Thymus (tissue), 11 donors: ENCODE results near the gene EXPH5. TPM values are rescaled to one million over a fixed set of nuclear protein-coding genes. Genes with fewer than 3 reads are reported as not detected.

ENCODE experiments used
- DNase-seq, 9 donors: peaks; one replicate each; pipeline ENCODE4 v3.0.0-alpha.2; 2013; ENCODE audit warnings: low spot score in 9 of 9, low read depth in 6 of 9, missing footprints in 1 of 9
- H3K27ac ChIP-seq, 2 donors: one replicate each; pipeline ENCODE4 v1.5.1; 2013; ENCODE audit warnings: control low read depth in 1 of 2, low read depth in 1 of 2, low read length in 1 of 2, mild to moderate bottlenecking in 1 of 2, moderate library complexity in 1 of 2
- H3K27me3 ChIP-seq, 2 donors: one replicate each; pipeline ENCODE4 v1.5.1; 2013; ENCODE audit warnings: low read length in 1 of 2; ENCODE audit not compliant: control insufficient read depth in 2 of 2, insufficient read depth in 1 of 2
- H3K36me3 ChIP-seq, 2 donors: one replicate each; pipeline ENCODE4 v1.5.1; 2013; ENCODE audit warnings: low read length in 1 of 2, mild to moderate bottlenecking in 1 of 2, moderate library complexity in 1 of 2; ENCODE audit not compliant: control insufficient read depth in 2 of 2, insufficient read depth in 2 of 2
- H3K4me1 ChIP-seq, 2 donors: one replicate each; pipeline ENCODE4 v1.5.1; 2013; ENCODE audit warnings: low read length in 2 of 2; ENCODE audit not compliant: control insufficient read depth in 2 of 2, insufficient read depth in 2 of 2
- H3K4me3 ChIP-seq, 2 donors: one replicate each; pipeline ENCODE4 v1.5.1; 2013; ENCODE audit warnings: low read length in 2 of 2, control low read depth in 1 of 2, mild to moderate bottlenecking in 1 of 2
- H3K9me3 ChIP-seq, 2 donors: one replicate each; pipeline ENCODE4 v1.5.1; 2013; ENCODE audit warnings: low read length in 1 of 2, mild to moderate bottlenecking in 1 of 2; ENCODE audit not compliant: control insufficient read depth in 2 of 2, insufficient read depth in 1 of 2
- WGBS: extraction: QIAGEN DNeasy Blood & Tissue Kit; methylation state at CpG from one replicate; pipeline ENCODE4 v1.1.7; 2013; 5-methylcytosine and 5-hydroxymethylcytosine counted together
- polyA plus RNA-seq: library from polyadenylated mRNA; stranded (reverse); fragments of 200-250 nt; gene quantifications from one replicate; pipeline ENCODE4 v1.2.3, GENCODE V29; 2013
- total RNA-seq: library from RNA; stranded (reverse); fragments of 120-200 nt; gene quantifications from one replicate; pipeline ENCODE4 v1.2.4, GENCODE V29; 2013
- donor health status: healthy.

The EXPH5 gene
- total and polyA plus RNA-seq, 2 donors: 1.8 TPM

DNA sequence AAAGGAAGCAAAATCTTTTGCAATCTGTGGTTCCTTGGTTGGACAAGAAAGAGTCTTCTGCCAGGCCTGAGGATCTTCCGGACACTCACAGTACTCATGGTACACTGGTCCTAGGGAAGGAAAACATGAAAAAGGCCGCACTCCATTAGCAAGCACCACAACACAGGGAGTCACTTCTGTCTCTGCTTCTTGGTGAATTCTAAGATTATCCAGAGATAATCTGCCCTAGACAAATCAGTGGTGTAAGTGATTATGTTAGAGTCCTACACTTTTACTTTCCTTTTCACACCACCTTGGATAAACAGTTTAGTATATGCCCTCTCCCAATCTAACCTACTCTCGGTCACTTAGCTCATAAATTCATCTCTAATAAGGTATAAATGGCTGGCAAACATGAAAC, 107.2 kb downstream of the EXPH5 start:
- Histone ChIP-seq H3K9me3 (no peaks in the 10 kb centered on the region), H3K36me3 (peaks cover 27 to 28% of the 10 kb centered on the region in 2 donors), H3K27ac (no peak overlapping the region), H3K27me3 (no peaks in the 10 kb centered on the region), H3K4me1 (no peaks in the 10 kb centered on the region), H3K4me3 (no peak overlapping the region)
- WGBS: 99% methylated on average over 3 of the region's 3 CpGs
- no peak for DNase-seq

DNA sequence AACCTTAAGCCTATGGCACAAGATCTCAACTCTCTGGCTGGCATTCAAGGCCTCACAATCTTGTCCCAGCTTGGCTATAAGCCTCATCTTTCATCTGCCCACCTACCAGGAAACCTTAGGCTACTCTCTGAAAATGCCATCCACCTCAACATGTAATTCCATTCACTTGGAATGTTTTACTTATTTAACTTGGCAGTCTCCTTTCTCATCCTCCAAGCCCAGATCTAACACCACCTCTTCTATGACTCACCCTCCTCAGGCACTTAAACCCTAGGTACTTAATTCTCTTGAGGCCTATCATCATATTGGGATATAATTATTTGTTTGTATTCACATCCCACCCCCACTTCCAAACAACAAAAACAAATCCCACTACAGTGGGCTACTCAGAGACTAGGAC, 110.4 kb downstream of the EXPH5 start:
- H3K4me3 ChIP-seq: no peak overlapping the region
- H3K9me3 ChIP-seq: no peaks in the 10 kb centered on the region
- no peaks in the 10 kb centered on the region for H3K27me3 ChIP-seq
- peaks cover 23 to 30% of the 10 kb centered on the region in 2 donors for H3K36me3 ChIP-seq
- H3K4me1 ChIP-seq: no peaks in the 10 kb centered on the region
- DNase-seq: no peak
- no peak overlapping the region for H3K27ac ChIP-seq

DNA sequence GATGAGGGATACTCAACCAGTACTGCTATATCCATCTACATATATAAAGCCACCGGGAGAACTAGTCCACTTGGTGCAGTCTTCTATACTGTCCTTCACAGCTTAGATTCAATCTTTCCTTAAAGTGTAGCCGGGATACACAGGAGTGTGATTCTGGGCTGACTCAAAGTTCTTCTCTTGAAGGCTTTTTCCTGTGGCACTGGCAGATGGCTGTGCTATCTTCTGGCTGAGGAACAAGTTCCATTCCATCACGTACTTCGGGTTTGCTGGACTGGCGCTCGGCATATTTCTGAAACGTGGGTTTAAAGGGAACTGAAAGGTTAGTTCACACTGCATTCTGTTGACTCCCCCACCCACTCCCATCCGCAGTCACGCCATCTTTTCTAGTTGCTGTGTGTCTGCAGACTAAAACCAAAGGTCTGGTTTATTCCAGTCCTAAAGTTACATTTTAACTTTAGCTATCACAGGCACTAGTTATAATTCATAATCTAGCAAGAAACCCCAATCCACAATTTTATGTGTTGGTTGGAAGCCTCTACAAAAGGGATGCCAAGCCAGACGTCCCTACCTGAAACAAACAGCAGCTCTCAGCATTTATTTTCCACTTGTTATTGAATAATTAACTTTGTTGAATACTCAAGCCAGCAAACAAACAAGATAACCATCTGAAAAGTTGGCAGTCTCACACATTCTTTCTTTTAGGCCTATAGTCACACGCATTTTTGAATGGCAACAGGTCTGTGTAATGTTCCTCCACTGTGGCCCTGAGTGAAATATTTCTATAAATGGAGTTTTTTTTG, 118.7 kb downstream of the EXPH5 start:
- DNase-seq: no peak
- WGBS: 98% methylated on average over 11 of the region's 11 CpGs
- no peak overlapping the region for H3K27ac ChIP-seq
- no peaks in the 10 kb centered on the region for H3K4me1 ChIP-seq
- H3K9me3 ChIP-seq: no peaks in the 10 kb centered on the region
- H3K27me3 ChIP-seq: no peaks in the 10 kb centered on the region
- no peak overlapping the region for H3K4me3 ChIP-seq
- peaks cover 12 to 21% of the 10 kb centered on the region in 2 donors for H3K36me3 ChIP-seq

DNA sequence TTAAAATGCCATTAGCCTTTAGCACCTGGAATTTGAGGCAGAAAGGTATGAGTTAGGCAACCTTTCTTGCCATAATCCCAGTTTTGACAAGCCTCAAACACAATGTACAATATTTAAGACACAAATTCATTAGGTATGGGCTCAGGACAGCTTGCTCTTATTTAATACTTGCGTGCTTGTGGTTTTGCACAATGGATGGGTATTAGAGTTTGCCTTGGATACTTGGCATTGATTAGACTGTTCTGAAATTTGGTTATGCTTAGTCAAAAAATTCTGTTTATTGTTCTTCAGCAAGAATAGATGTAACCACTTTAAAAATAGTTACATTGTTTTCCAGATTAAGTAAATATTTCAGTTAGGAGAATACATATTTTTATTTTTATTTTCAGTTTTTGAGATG, 120.9 kb downstream of the EXPH5 start:
- Histone ChIP-seq H3K27me3 (no peaks in the 10 kb centered on the region), H3K4me3 (no peak overlapping the region), H3K4me1 (peaks cover 0 to 4% of the 10 kb centered on the region in 2 donors), H3K9me3 (no peaks in the 10 kb centered on the region), H3K36me3 (peaks cover 9 to 15% of the 10 kb centered on the region in 2 donors), H3K27ac (no peak overlapping the region)
- no peak for DNase-seq
- WGBS: 100% methylated on average over 1 of the region's 1 CpG

DNA sequence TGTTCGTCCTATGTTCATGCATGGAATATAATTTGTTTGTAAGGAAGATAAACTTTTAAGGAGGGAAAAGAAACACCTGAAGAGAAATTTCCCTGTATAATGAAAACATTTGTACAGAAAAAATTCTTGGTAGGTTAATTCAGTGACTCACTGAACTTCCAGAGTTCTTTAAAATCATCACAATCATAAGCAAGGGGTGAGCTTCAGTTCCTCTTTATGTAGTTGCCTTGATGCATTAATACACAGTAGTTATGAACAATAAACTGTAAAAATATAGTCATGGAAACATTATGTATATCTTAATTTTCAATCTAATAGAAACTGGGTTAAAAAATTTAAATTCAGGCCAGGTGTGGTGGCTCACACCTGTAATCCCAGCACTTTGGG, 125.1 kb downstream of the EXPH5 start:
- H3K27me3 ChIP-seq: no peaks in the 10 kb centered on the region
- peaks cover 0 to 5% of the 10 kb centered on the region in 2 donors for H3K4me1 ChIP-seq
- no peak overlapping the region for H3K27ac ChIP-seq
- 95% methylated on average over 1 of the region's 1 CpG for WGBS
- H3K4me3 ChIP-seq: no peak overlapping the region
- no peaks in the 10 kb centered on the region for H3K36me3 ChIP-seq
- H3K9me3 ChIP-seq: no peaks in the 10 kb centered on the region
- no peak for DNase-seq

DNA sequence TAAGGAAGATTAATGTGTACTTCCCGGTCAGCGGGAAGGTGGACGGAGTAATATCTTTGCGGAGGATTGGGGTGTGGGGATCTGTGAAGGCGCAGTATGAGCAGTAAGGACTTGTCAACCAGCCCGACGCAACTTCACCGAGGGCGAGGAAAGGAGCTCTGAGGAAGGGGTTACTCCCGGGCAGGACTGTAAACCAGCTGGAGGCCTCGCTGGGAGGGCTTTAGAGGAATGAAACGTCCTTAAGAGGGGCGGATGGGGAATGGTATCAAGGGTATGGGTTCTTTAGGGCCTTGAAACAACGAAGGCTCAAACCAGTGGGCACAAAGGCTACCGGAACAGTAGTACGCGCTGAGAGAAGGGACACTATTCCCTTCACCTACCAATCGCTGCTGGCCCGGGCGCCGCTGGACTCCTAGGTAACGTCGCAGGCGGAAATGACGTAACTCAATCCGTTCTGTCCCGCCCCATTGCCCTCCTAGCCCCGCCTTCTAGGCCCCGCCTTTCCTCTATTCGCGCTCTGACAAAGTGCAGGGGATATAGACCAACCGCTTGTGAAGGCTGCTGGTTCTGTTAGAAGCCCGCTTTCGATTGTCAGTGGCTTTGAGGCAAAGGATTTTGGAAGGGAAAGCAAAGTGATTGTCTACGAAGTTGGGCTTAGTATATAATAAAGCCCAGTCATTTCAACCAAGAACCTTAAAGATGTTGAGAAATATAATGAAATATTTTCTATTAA, 126.3 kb downstream of the EXPH5 start, which contains the start of gene C11orf65:
C11orf65 (minus strand) TSS at position 439 of the 733 bp plus-strand sequence. CDS start 5,970 bp downstream, outside the sequence.
- DNase-seq: peak; percentile 93 to 99 (median 96)

DNA sequence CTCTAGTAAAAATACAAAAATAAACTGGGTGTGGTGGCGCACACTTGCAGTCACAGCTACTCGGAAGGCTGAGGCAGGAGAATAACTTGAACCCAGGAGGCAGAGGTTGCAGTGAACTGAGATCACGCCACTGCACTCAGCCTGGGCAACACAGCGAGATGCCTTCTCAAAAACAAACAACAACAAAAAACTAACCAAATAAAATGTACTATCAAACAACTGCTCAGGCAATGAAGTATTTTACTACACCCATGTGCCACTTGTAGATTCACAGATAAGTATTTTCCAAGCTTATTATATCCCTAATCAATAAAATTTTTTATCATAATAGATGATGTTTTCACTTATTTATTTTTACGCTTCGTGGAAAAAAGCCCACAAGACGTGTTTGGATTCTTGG, 127.2 kb downstream of the EXPH5 start:
- DNase-seq: no peak
- WGBS: 58% methylated on average over 7 of the region's 7 CpGs

More for the DNA sequence above, 126.3 kb downstream of the EXPH5 start, which contains the start of gene C11orf65:
- Histone ChIP-seq H3K4me1 (peaks cover 0 to 5% of the 10 kb centered on the region in 2 donors), H3K4me3 (peak within 1 kb of the TSS; percentile 75 to 82), H3K9me3 (no peaks in the 10 kb centered on the region), H3K27me3 (no peaks in the 10 kb centered on the region), H3K36me3 (no peaks in the 10 kb centered on the region), H3K27ac (peak within 1 kb of the TSS; percentile 94 to 98)
- under 1% methylated on average over 35 of the region's 35 CpGs for WGBS

More for the DNA sequence above, 127.2 kb downstream of the EXPH5 start:
- no peaks in the 10 kb centered on the region for H3K36me3 ChIP-seq
- H3K4me3 ChIP-seq: peak overlapping the region; percentile 75 to 82
- no peaks in the 10 kb centered on the region for H3K9me3 ChIP-seq
- peak overlapping the region; percentile 94 to 98 for H3K27ac ChIP-seq
- H3K27me3 ChIP-seq: no peaks in the 10 kb centered on the region
- peaks cover 0 to 5% of the 10 kb centered on the region in 2 donors for H3K4me1 ChIP-seq
